H9 (cell line): Measurements from ENCODE around the gene EFCAB12. TPM values are rescaled to one million over a fixed set of nuclear protein-coding genes. Genes with fewer than 3 reads are reported as not detected.

Source experiments
- DNase-seq: peaks from one replicate; pipeline ENCODE4 v3.0.0-alpha.2; 2017
- H2AFZ ChIP-seq: one replicate; pipeline ENCODE4 v1.6.1; 2013; ENCODE audit warnings: mild to moderate bottlenecking, low read length, control low read depth, moderate library complexity
- H2AK5ac ChIP-seq: 2 replicates; pipeline ENCODE4 v1.6.1; 2013; ENCODE audit warnings: low read length, control low read depth, mixed read lengths; ENCODE audit not compliant: insufficient read length
- H2BK120ac ChIP-seq: one replicate; pipeline ENCODE4 v1.6.1; 2013; ENCODE audit warnings: low read depth, mild to moderate bottlenecking, low read length, control low read depth, inconsistent platforms; ENCODE audit not compliant: poor library complexity, severe bottlenecking
- H2BK12ac ChIP-seq: 2 replicates; pipeline ENCODE4 v1.6.1; 2013; ENCODE audit warnings: low read length, control low read depth, mixed read lengths, low read depth; ENCODE audit not compliant: insufficient read length
- H2BK15ac ChIP-seq: 2 replicates; pipeline ENCODE4 v1.6.1; 2013; ENCODE audit warnings: low read depth, low read length, control low read depth
- H2BK20ac ChIP-seq: one replicate; pipeline ENCODE4 v1.6.1; 2013; ENCODE audit warnings: low read depth, mild to moderate bottlenecking, low read length, control low read depth, inconsistent platforms; ENCODE audit not compliant: poor library complexity, severe bottlenecking
- H2BK5ac ChIP-seq: 2 replicates; pipeline ENCODE4 v1.6.1; 2013; ENCODE audit warnings: low read length, control low read depth, mixed read lengths; ENCODE audit not compliant: insufficient read length
- H3K14ac ChIP-seq: 2 replicates; pipeline ENCODE4 v1.6.1; 2013; ENCODE audit warnings: low read length, control low read depth; ENCODE audit not compliant: insufficient read depth
- H3K18ac ChIP-seq: 2 replicates; pipeline ENCODE4 v1.6.1; 2013; ENCODE audit warnings: low read depth, mild to moderate bottlenecking, mixed read lengths, low read length, control low read depth; ENCODE audit not compliant: insufficient read length
- H3K23ac ChIP-seq: 2 replicates; pipeline ENCODE4 v1.6.1; 2013; ENCODE audit warnings: low read length, control low read depth, mixed read lengths, low read depth; ENCODE audit not compliant: insufficient read length
- H3K23me2 ChIP-seq: 2 replicates; pipeline ENCODE4 v1.6.1; 2013; ENCODE audit warnings: low read depth, mild to moderate bottlenecking, mixed read lengths, low read length, control low read depth; ENCODE audit not compliant: insufficient read length, poor library complexity, severe bottlenecking
- H3K27ac ChIP-seq: 2 replicates; pipeline ENCODE4 v1.5.1; 2013; ENCODE audit warnings: low read length, control low read depth, mixed read lengths, low read depth; ENCODE audit not compliant: insufficient read length
- H3K27me3 ChIP-seq: 2 replicates; pipeline ENCODE4 v1.6.1; 2013; ENCODE audit warnings: low read length, control low read depth, inconsistent platforms; ENCODE audit not compliant: insufficient read depth
- H3K4ac ChIP-seq: 2 replicates; pipeline ENCODE4 v1.6.1; 2013; ENCODE audit warnings: low read depth, mild to moderate bottlenecking, control low read depth, inconsistent platforms, low read length, moderate library complexity
- H3K4me1 ChIP-seq: 2 replicates; pipeline ENCODE4 v1.6.1; 2013; ENCODE audit warnings: low read length, control low read depth, inconsistent platforms; ENCODE audit not compliant: insufficient read depth
- H3K4me2 ChIP-seq: 2 replicates; pipeline ENCODE4 v1.6.1; 2013; ENCODE audit warnings: low read length, control low read depth, mixed read lengths; ENCODE audit not compliant: insufficient read length, insufficient read depth
- H3K56ac ChIP-seq: 2 replicates; pipeline ENCODE4 v1.6.1; 2013; ENCODE audit warnings: low read depth, mild to moderate bottlenecking, mixed read lengths, low read length, control low read depth; ENCODE audit not compliant: insufficient read length
- H3K79me1 ChIP-seq: 2 replicates; pipeline ENCODE4 v1.6.1; 2013; ENCODE audit warnings: low read depth, mild to moderate bottlenecking, moderate library complexity, low read length, control low read depth, inconsistent platforms; ENCODE audit not compliant: insufficient read depth, poor library complexity, severe bottlenecking
- H3K79me2 ChIP-seq: 2 replicates; pipeline ENCODE4 v1.6.1; 2013; ENCODE audit warnings: low read length, control low read depth, inconsistent platforms; ENCODE audit not compliant: insufficient read depth
- H3K9ac ChIP-seq: 2 replicates; pipeline ENCODE4 v1.6.1; 2013; ENCODE audit warnings: low read length, control low read depth, mixed read lengths; ENCODE audit not compliant: insufficient read length; ENCODE audit errors: extremely low read depth
- H3K9me3 ChIP-seq: one replicate; pipeline ENCODE4 v1.6.1; 2013; ENCODE audit warnings: low read depth, low read length, inconsistent platforms; ENCODE audit not compliant: control insufficient read depth
- H3T11ph ChIP-seq: one replicate; pipeline ENCODE4 v1.6.1; 2013; ENCODE audit warnings: mild to moderate bottlenecking, low read length, control low read depth, inconsistent platforms
- H4K20me1 ChIP-seq: one replicate; pipeline ENCODE4 v1.6.1; 2013; ENCODE audit not compliant: control insufficient read depth, insufficient read length, insufficient read depth
- H4K5ac ChIP-seq: 2 replicates; pipeline ENCODE4 v1.6.1; 2013; ENCODE audit warnings: low read depth, mild to moderate bottlenecking, mixed read lengths, low read length, control low read depth; ENCODE audit not compliant: insufficient read length
- H4K8ac ChIP-seq: replicated peaks from 2 replicates; pipeline ENCODE4 v1.6.1; 2013; ENCODE audit warnings: low read length, control low read depth, mixed read lengths, low read depth; ENCODE audit not compliant: insufficient read length
- H4K91ac ChIP-seq: 2 replicates; pipeline ENCODE4 v1.6.1; 2013; ENCODE audit warnings: low read depth, mild to moderate bottlenecking, moderate library complexity, mixed read lengths, low read length, control low read depth; ENCODE audit not compliant: insufficient read length
- H3K27ac Mint-ChIP-seq, 3 experiments: 2 replicates in 2 of 3; 3 replicates in 1 of 3; pipeline ENCODE4 v1.8.0; 2020 to 2021; ENCODE audit warnings: mixed read lengths in 3 of 3, mild to moderate bottlenecking in 1 of 3, moderate library complexity in 1 of 3
- H3K27me3 Mint-ChIP-seq: 2 replicates; pipeline ENCODE4 v1.8.0; 2021; ENCODE audit warnings: low read depth, mild to moderate bottlenecking, moderate library complexity, mixed read lengths
- H3K36me3 Mint-ChIP-seq, 3 experiments: 2 replicates in 2 of 3; 3 replicates in 1 of 3; pipeline ENCODE4 v1.8.0; 2020 to 2021; ENCODE audit warnings: low read depth in 3 of 3, mixed read lengths in 3 of 3; ENCODE audit not compliant: insufficient read depth in 1 of 3
- H3K4me1 Mint-ChIP-seq, 2 experiments: 2 replicates each; pipeline ENCODE4 v1.8.0; 2020; ENCODE audit warnings: mixed read lengths in 2 of 2
- H3K4me3 Mint-ChIP-seq, 2 experiments: 2 replicates in 1 of 2; 3 replicates in 1 of 2; pipeline ENCODE4 v1.8.0; 2020 to 2021; ENCODE audit warnings: mild to moderate bottlenecking in 2 of 2, mixed read lengths in 2 of 2, moderate library complexity in 1 of 2
- H3K9me3 Mint-ChIP-seq, 2 experiments: 2 replicates in 1 of 2; 3 replicates in 1 of 2; pipeline ENCODE4 v1.8.0; 2020; ENCODE audit warnings: mild to moderate bottlenecking in 2 of 2, mixed read lengths in 2 of 2, moderate library complexity in 1 of 2
- CTCF ChIP-seq: fragments of 200-600 bp; sonication (generic); conservative IDR thresholded peaks from 3 replicates; pipeline ENCODE4 v1.8.0; 2021; ENCODE audit warnings: antibody characterized with exemption, mild to moderate bottlenecking
- WGBS: extraction: QIAGEN DNeasy Blood & Tissue Kit; methylation state at CpG from one replicate; pipeline ENCODE4 v1.1.7; 2013; ENCODE audit warnings: missing lambda C conversion rate, low lambda C conversion rate, mixed read lengths; ENCODE audit not compliant: insufficient read length; ENCODE audit errors: extremely low coverage; 5-methylcytosine and 5-hydroxymethylcytosine counted together
- total RNA-seq: library from RNA; stranded (reverse); gene quantifications from 2 replicates; pipeline ENCODE4 v1.2.1, GENCODE V29; 2021

Gene EFCAB12
- total RNA-seq, 1 experiment from 2014 or later, result 0.28 TPM

DNA sequence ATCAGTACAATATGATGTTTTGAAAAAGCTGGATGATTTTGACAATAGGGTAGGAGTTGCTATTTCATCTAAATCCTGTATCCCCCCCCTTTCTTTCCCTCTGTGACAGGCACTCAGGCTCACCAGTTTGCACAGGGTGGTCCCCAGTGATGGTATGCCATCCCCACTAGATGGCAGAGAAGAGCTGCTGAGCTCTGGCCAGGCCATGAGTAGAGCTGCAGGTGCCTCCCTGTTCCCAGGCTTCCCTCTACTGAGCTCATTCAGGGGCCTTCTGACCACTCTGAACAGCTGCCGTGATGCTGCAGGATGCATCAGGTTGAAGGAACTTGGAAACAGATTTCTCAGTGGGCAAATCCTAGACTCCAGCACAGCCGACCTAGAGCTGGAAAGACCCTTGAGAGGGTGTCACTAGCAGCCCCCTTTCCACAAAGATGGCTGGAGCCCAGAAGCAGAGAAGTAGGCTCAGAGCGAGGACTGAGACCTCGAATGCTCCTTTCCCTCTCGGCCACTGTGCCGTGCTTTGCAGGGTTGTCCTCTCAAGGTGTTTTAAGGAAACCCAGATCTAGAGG lies 45.1 kb downstream of the EFCAB12 start:
- Mint-ChIP-seq H3K9me3 (peaks cover 0 to 4% of the 10 kb centered on the region in 2 experiments; a peak in 3 of 5 replicates), H3K4me1 (peaks cover 33 to 37% of the 10 kb centered on the region in 2 experiments), H3K36me3 (peaks cover 10 to 15% (median 15%) of the 10 kb centered on the region in 3 experiments; a peak in 6 of 7 replicates), H3K27ac (no peak overlapping the region), H3K4me3 (peak overlapping the region in 1 of 2 experiments; percentile 59; a peak in 1 of 5 replicates), H3K27me3 (peaks cover 2% of the 10 kb centered on the region; the same call in 1 of the 2 replicates)
- Histone ChIP-seq H3K4ac (no peak overlapping the region), H3K56ac (no peak overlapping the region), H2BK5ac (no peak overlapping the region), H4K8ac (no peak overlapping the region), H3K79me2 (no peaks in the 10 kb centered on the region), H3K27me3 (no peaks in the 10 kb centered on the region), H3K9ac (no peak overlapping the region), H3T11ph (no peak overlapping the region), H3K4me2 (no peak overlapping the region), H2BK120ac (no peak overlapping the region), H3K23me2 (no peaks in the 10 kb centered on the region), H2BK20ac (no peak overlapping the region), H2BK12ac (no peak overlapping the region), H3K14ac (no peak overlapping the region), H4K5ac (no peak overlapping the region), H3K9me3 (no peaks in the 10 kb centered on the region), H2BK15ac (no peak overlapping the region), H3K23ac (no peak overlapping the region), H3K18ac (no peak overlapping the region), H4K91ac (no peak overlapping the region), H3K4me1 (no peaks in the 10 kb centered on the region), H2AFZ (no peak overlapping the region), H3K79me1 (no peaks in the 10 kb centered on the region), H2AK5ac (no peak overlapping the region), H4K20me1 (no peaks in the 10 kb centered on the region), H3K27ac (no peak overlapping the region)
- peak; percentile 93 for TF ChIP-seq CTCF
- WGBS, result no CpG with 5 or more reads among the region's 6 CpGs
- DNase-seq, result peak; percentile 83
